Measurements from ENCODE around the gene PRPF6. TPM values are rescaled to one million over a fixed set of nuclear protein-coding genes. Genes with fewer than 3 reads are reported as not detected.

The PRPF6 gene
- total and polyA plus RNA-seq, 2 of the 13 experiments (the other 11 are each of a cell fraction or from before 2014, with no cell fraction given) = 63.7 to 101 TPM

DNA sequence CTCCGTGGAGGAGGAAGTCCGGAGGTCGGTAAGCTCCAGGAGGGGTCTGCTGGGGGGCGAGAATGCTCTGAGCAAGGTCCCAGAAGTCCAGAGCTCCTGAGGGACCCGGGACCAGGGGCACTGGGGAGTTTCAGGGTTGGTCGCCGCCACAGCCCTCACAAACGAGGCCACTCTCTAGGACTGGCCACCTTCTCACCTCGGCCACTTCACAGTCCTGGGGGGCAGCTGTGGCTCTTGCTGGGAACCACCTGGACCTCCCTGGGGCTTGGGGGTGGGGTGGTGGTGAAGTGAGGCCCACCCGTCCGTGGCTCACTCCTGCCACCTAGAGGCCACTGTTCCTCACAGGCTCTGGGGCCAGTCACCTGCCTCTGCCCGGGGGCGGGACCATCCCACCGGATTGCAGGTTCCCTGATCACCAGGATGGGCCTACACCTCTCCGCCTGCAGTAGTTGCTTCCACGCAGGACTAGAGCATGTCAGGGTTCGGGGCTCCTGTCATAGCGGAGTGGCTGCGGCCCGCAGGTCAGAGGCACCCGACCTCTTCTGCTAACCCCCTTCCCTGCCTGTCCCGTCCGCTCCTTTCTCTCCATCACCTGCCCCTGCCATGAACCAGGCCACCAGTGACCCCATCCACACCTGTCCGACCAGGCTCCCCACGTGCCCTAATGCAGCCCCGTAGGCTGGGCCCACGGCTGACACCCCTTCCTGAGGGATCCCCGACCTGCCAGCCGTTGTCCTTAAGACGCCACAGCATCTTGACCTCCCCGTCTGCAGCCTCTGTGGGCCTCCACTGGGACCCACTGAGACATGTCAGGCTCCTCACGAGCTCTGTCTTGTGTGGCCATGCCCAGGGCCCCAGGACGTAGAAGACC lies 76.9 kb downstream of the PRPF6 start (continued):
- no peak for TF ChIP-seq ADNP (CRISPR knock-in tag; IDR thresholded peaks at IDR 0.05)
- no peak for TF ChIP-seq ATF1 (CRISPR knock-in tag; IDR thresholded peaks at IDR 0.05)
- no peak for TF ChIP-seq ZNF10 (CRISPR knock-in tag; IDR thresholded peaks at IDR 0.05; ENCODE audit: borderline replicate concordance, low read depth)
- TF ChIP-seq, protein P1, sequence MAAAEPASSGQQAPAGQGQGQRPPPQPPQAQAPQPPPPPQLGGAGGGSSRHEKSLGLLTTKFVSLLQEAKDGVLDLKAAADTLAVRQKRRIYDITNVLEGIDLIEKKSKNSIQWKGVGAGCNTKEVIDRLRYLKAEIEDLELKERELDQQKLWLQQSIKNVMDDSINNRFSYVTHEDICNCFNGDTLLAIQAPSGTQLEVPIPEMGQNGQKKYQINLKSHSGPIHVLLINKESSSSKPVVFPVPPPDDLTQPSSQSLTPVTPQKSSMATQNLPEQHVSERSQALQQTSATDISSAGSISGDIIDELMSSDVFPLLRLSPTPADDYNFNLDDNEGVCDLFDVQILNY (CRISPR knock-in tag; conservative IDR thresholded peaks at IDR 0.05) = no peak; the same call in none of the 2 replicates
- TF ChIP-seq, protein P2, sequence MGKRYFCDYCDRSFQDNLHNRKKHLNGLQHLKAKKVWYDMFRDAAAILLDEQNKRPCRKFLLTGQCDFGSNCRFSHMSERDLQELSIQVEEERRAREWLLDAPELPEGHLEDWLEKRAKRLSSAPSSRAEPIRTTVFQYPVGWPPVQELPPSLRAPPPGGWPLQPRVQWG (CRISPR knock-in tag; IDR thresholded peaks at IDR 0.05; ENCODE audit: borderline replicate concordance, low read depth) = no peak
- TF ChIP-seq, protein P3, sequence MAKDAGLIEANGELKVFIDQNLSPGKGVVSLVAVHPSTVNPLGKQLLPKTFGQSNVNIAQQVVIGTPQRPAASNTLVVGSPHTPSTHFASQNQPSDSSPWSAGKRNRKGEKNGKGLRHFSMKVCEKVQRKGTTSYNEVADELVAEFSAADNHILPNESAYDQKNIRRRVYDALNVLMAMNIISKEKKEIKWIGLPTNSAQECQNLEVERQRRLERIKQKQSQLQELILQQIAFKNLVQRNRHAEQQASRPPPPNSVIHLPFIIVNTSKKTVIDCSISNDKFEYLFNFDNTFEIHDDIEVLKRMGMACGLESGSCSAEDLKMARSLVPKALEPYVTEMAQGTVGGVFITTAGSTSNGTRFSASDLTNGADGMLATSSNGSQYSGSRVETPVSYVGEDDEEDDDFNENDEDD (CRISPR knock-in tag; IDR thresholded peaks at IDR 0.05; ENCODE audit: borderline replicate concordance) = no peak
- TF ChIP-seq ZNF543 (CRISPR knock-in tag; IDR thresholded peaks at IDR 0.05) = no peak; the same call in 1 of the 2 replicates
- TF ChIP-seq PCBP1 (IDR thresholded peaks at IDR 0.05; ENCODE audit: borderline replicate concordance, low read depth, low read length) = peak; percentile 86; the same call in 1 of the 2 replicates
- no peak for TF ChIP-seq SOX13 (IDR thresholded peaks at IDR 0.05)
- peak in 1 of 2 experiments; percentile 51; a peak in 1 of 4 replicates for TF ChIP-seq SOX13 (CRISPR knock-in tag; conservative IDR thresholded peaks at IDR 0.05 in 1 of 2, IDR thresholded peaks at IDR 0.05 in 1 of 2)
- TF ChIP-seq ZBTB1 (CRISPR knock-in tag; IDR thresholded peaks at IDR 0.05; ENCODE audit: borderline replicate concordance) = no peak
- no peak; the same call in none of the 2 replicates for TF ChIP-seq ZNF230 (CRISPR knock-in tag; IDR thresholded peaks at IDR 0.05)
- TF ChIP-seq ZNF652 (CRISPR knock-in tag; IDR thresholded peaks at IDR 0.05; ENCODE audit: borderline replicate concordance, low read depth) = no peak
- TF ChIP-seq, protein P4, sequence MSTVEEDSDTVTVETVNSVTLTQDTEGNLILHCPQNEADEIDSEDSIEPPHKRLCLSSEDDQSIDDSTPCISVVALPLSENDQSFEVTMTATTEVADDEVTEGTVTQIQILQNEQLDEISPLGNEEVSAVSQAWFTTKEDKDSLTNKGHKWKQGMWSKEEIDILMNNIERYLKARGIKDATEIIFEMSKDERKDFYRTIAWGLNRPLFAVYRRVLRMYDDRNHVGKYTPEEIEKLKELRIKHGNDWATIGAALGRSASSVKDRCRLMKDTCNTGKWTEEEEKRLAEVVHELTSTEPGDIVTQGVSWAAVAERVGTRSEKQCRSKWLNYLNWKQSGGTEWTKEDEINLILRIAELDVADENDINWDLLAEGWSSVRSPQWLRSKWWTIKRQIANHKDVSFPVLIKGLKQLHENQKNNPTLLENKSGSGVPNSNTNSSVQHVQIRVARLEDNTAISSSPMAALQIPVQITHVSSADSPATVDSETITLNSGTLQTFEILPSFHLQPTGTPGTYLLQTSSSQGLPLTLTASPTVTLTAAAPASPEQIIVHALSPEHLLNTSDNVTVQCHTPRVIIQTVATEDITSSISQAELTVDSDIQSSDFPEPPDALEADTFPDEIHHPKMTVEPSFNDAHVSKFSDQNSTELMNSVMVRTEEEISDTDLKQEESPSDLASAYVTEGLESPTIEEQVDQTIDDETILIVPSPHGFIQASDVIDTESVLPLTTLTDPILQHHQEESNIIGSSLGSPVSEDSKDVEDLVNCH (CRISPR knock-in tag; IDR thresholded peaks at IDR 0.05) = no peak
- no peak for TF ChIP-seq ASH2L (IDR thresholded peaks at IDR 0.05; ENCODE audit: insufficient read length, low read depth, low read length)
- no peak for TF ChIP-seq EP300 (IDR thresholded peaks at IDR 0.05; ENCODE audit: low read depth in 2 of 2, low read length in 2 of 2)
- TF ChIP-seq EP300 (CRISPR knock-in tag; IDR thresholded peaks at IDR 0.05; ENCODE audit: borderline replicate concordance) = no peak; the same call in 1 of the 2 replicates
- TF ChIP-seq ZC3H13 (CRISPR knock-in tag; IDR thresholded peaks at IDR 0.05) = peak; percentile 51; the same call in 1 of the 2 replicates
- TF ChIP-seq MTF1 (CRISPR knock-in tag; IDR thresholded peaks at IDR 0.05) = no peak
- TF ChIP-seq XBP1 (CRISPR knock-in tag; IDR thresholded peaks at IDR 0.05) = no peak
- TF ChIP-seq, protein P5, sequence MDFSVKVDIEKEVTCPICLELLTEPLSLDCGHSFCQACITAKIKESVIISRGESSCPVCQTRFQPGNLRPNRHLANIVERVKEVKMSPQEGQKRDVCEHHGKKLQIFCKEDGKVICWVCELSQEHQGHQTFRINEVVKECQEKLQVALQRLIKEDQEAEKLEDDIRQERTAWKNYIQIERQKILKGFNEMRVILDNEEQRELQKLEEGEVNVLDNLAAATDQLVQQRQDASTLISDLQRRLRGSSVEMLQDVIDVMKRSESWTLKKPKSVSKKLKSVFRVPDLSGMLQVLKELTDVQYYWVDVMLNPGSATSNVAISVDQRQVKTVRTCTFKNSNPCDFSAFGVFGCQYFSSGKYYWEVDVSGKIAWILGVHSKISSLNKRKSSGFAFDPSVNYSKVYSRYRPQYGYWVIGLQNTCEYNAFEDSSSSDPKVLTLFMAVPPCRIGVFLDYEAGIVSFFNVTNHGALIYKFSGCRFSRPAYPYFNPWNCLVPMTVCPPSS (IDR thresholded peaks at IDR 0.05) = no peak

Measured in HepG2 (cell line).